ENCODE results near the gene RIMS1. TPM values are rescaled to one million over a fixed set of nuclear protein-coding genes. Genes with fewer than 3 reads are reported as not detected.

The RIMS1 gene
- total and polyA plus RNA-seq, 12 donors = 0.07 to 2.8 (median 0.20) TPM; not detected in 3

DNA sequence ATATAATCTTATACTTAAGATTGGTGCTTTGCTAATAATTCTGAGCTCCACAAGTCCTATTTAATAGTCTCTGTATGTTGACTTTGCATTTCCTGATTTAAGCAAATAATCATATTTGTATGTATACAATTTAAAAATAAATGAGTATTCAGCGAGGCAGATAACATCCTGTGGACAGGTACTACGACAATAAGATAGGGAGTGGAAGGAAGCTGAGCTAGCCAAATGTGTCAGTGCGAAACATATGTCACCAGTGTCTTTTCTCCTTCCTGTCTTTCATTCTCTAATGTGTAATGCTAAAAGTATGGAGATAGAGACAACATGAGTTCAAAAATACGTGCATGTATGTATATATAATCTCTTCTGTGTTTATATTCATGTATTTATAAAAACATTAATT is 375.9 kb downstream of the RIMS1 start:
- Histone ChIP-seq H3K36me3 (no peaks in the 10 kb centered on the region), H3K4me1 (no peaks in the 10 kb centered on the region), H3K9me3 (no peaks in the 10 kb centered on the region), H3K4me3 (no peak overlapping the region), H3K27ac (no peak overlapping the region), H3K27me3 (no peaks in the 10 kb centered on the region)
- DNase-seq (no peak), ATAC-seq (no peak)
- intact Hi-C loops (cut with DNase I) = no loop called here
- no peak for TF ChIP-seq CTCF (IDR thresholded peaks at IDR 0.05)
- 27 to 36% methylated on average over 4 of the region's 4 CpGs for WGBS, 2 donors

GRCh38 chr6:72267470-72267869 is 381.1 kb downstream of the RIMS1 start:
- Histone ChIP-seq H3K4me1 (no peaks in the 10 kb centered on the region), H3K4me3 (no peak overlapping the region), H3K27me3 (no peaks in the 10 kb centered on the region), H3K27ac (no peak overlapping the region), H3K9me3 (no peaks in the 10 kb centered on the region), H3K36me3 (no peaks in the 10 kb centered on the region)
- ATAC-seq (no peak), DNase-seq (no peak)
- intact Hi-C loops (cut with DNase I) = no loop called here
- TF ChIP-seq CTCF (IDR thresholded peaks at IDR 0.05) = no peak
- WGBS, 2 donors = 85 to 91% methylated on average over 1 of the region's 1 CpG

- Histone ChIP-seq H3K27ac (no peak overlapping the region), H3K4me3 (no peak overlapping the region), H3K27me3 (no peaks in the 10 kb centered on the region), H3K4me1 (no peaks in the 10 kb centered on the region), H3K36me3 (no peaks in the 10 kb centered on the region), H3K9me3 (no peaks in the 10 kb centered on the region)
- TF ChIP-seq CTCF (IDR thresholded peaks at IDR 0.05) = no peak
- WGBS, 2 donors = 45 to 59% methylated on average over 1 of the region's 1 CpG
- ATAC-seq (no peak), DNase-seq (no peak)
- intact Hi-C loops (cut with DNase I) = no loop called here
These were observed 385.2 kb downstream of the RIMS1 start for GRCh38 chr6:72271531-72271930.

DNA sequence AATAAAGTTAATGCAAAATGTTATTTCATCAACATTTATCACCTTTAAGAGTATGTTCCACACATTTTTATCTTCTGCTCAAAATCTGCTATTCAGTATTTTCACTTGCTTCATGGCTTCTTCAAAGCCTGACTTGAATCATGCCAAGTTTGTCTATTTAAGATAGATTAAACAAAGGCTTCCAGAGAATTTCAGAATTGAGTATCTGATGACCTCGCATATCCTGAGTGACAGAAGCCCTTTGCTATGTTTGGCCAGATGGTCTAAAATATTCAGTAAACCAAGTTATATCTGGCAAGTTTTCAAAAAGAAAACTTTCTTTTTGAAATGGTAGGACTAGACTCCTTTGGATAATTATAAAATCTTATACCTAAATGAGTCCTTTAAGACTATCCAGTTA is 386.6 kb downstream of the RIMS1 start:
- ATAC-seq (no peak), DNase-seq (no peak)
- no peak for TF ChIP-seq CTCF (IDR thresholded peaks at IDR 0.05)
- Histone ChIP-seq H3K4me1 (no peaks in the 10 kb centered on the region), H3K27me3 (no peaks in the 10 kb centered on the region), H3K4me3 (no peak overlapping the region), H3K9me3 (no peaks in the 10 kb centered on the region), H3K36me3 (no peaks in the 10 kb centered on the region), H3K27ac (no peak overlapping the region)
- intact Hi-C loops (cut with DNase I) = no loop called here
- WGBS, 2 donors = 45% methylated on average over 1 of the region's 1 CpG

- H3K27me3 ChIP-seq = no peaks in the 10 kb centered on the region
- H3K4me3 ChIP-seq = no peak overlapping the region
- H3K9me3 ChIP-seq = no peaks in the 10 kb centered on the region
- ATAC-seq = no peak
- no peak for DNase-seq
- 88 to 91% methylated on average over 1 of the region's 1 CpG for WGBS, 2 donors
- no peaks in the 10 kb centered on the region for H3K36me3 ChIP-seq
- intact Hi-C loops (cut with DNase I) = no loop called here
- no peaks in the 10 kb centered on the region for H3K4me1 ChIP-seq
- TF ChIP-seq CTCF (IDR thresholded peaks at IDR 0.05) = no peak
- H3K27ac ChIP-seq = no peak overlapping the region
These were observed 389.5 kb downstream of the RIMS1 start for GRCh38 chr6:72275888-72276287.

Data from heart right ventricle (tissue), 16 donors.